Measurements from ENCODE around the gene SLC39A3.
A peak's percentile ranks its signal among the peaks of the same experiment; 100 is the strongest.

Gene SLC39A3, protein sequence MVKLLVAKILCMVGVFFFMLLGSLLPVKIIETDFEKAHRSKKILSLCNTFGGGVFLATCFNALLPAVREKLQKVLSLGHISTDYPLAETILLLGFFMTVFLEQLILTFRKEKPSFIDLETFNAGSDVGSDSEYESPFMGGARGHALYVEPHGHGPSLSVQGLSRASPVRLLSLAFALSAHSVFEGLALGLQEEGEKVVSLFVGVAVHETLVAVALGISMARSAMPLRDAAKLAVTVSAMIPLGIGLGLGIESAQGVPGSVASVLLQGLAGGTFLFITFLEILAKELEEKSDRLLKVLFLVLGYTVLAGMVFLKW

GRCh38 chr19:2739602-2740313 lies at the start of gene SLC39A3:
SLC39A3 (minus strand) TSS chr19:2740017; CDS start chr19:2737257, 2,760 bp downstream.
- H3K4me3 ChIP-seq (ENCODE audit: insufficient read length, low read depth) = peak within 1 kb of the TSS; percentile 98
- DNase-seq (ENCODE audit: low read depth, low spot score) = peak; percentile 98
- peaks cover 6% of the 10 kb centered on the region for H3K4me1 ChIP-seq (ENCODE audit: insufficient read depth, insufficient read length)
- H3K27me3 ChIP-seq (ENCODE audit: insufficient read depth, insufficient read length) = peaks cover 37% of the 10 kb centered on the region
- H3K36me3 ChIP-seq (ENCODE audit: insufficient read depth, insufficient read length, low read length) = peaks cover 25% of the 10 kb centered on the region
- TF ChIP-seq YY1 (IDR thresholded peaks at IDR 0.05; ENCODE audit: insufficient read depth, insufficient read length) (no peak), SUZ12 (IDR thresholded peaks at IDR 0.05; ENCODE audit: extremely low read depth, insufficient read depth, insufficient read length) (no peak), ZNF274 (IDR thresholded peaks at IDR 0.05; ENCODE audit: low read depth, low read length) (no peak)
- peak within 1 kb of the TSS; percentile 96 for H3K9ac ChIP-seq (ENCODE audit: insufficient read length, low read depth)
- H3K9me3 ChIP-seq (ENCODE audit: insufficient read depth, low read length) = no peaks in the 10 kb centered on the region

GRCh38 chr19:2788237-2788636 lies 48.4 kb upstream of the SLC39A3 start:
- H3K9ac ChIP-seq (ENCODE audit: insufficient read length, low read depth) = no peak overlapping the region
- peaks cover 61% of the 10 kb centered on the region for H3K36me3 ChIP-seq (ENCODE audit: insufficient read depth, insufficient read length, low read length)
- TF ChIP-seq ZNF274 (IDR thresholded peaks at IDR 0.05; ENCODE audit: low read depth, low read length) = no peak
- TF ChIP-seq YY1 (IDR thresholded peaks at IDR 0.05; ENCODE audit: insufficient read depth, insufficient read length) = no peak
- TF ChIP-seq SUZ12 (IDR thresholded peaks at IDR 0.05; ENCODE audit: extremely low read depth, insufficient read depth, insufficient read length) = no peak
- peaks cover 11% of the 10 kb centered on the region for H3K4me1 ChIP-seq (ENCODE audit: insufficient read depth, insufficient read length)
- no peaks in the 10 kb centered on the region for H3K27me3 ChIP-seq (ENCODE audit: insufficient read depth, insufficient read length)
- DNase-seq (ENCODE audit: low read depth, low spot score) = no peak
- no peak overlapping the region for H3K4me3 ChIP-seq (ENCODE audit: insufficient read length, low read depth)
- peaks cover 5% of the 10 kb centered on the region; the same call in 1 of the 2 replicates for H3K9me3 ChIP-seq (ENCODE audit: insufficient read depth, low read length)

DNA sequence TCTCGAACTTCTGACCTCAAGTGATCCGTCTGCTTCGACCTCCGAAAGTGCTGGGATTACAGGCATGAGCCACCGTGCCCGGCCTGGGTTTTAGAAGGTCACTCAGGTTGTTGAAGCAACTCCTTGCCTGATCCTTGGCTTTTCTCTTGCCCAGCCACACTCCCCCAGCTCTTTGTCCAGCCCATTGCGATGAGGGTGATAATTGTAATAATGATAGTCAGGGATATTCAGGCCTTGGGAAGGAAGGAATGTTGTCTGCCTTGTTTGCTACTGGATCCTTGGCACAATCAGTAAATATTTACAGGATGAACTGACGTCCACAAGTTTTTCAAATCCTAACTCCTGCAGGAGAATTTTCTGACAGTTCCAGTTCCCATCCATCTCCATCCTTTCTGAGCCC lies 47.3 kb upstream of the SLC39A3 start:
- Histone ChIP-seq H3K9ac (ENCODE audit: insufficient read length, low read depth) (peak overlapping the region; percentile 16), H3K4me3 (ENCODE audit: insufficient read length, low read depth) (no peak overlapping the region), H3K4me1 (ENCODE audit: insufficient read depth, insufficient read length) (peaks cover 11% of the 10 kb centered on the region), H3K27me3 (ENCODE audit: insufficient read depth, insufficient read length) (no peaks in the 10 kb centered on the region), H3K9me3 (ENCODE audit: insufficient read depth, low read length) (peaks cover 5% of the 10 kb centered on the region; the same call in 1 of the 2 replicates), H3K36me3 (ENCODE audit: insufficient read depth, insufficient read length, low read length) (peaks cover 56% of the 10 kb centered on the region)
- no peak for DNase-seq (ENCODE audit: low read depth, low spot score)
- TF ChIP-seq SUZ12 (IDR thresholded peaks at IDR 0.05; ENCODE audit: extremely low read depth, insufficient read depth, insufficient read length) (no peak), YY1 (IDR thresholded peaks at IDR 0.05; ENCODE audit: insufficient read depth, insufficient read length) (no peak), ZNF274 (IDR thresholded peaks at IDR 0.05; ENCODE audit: low read depth, low read length) (no peak)

DNA sequence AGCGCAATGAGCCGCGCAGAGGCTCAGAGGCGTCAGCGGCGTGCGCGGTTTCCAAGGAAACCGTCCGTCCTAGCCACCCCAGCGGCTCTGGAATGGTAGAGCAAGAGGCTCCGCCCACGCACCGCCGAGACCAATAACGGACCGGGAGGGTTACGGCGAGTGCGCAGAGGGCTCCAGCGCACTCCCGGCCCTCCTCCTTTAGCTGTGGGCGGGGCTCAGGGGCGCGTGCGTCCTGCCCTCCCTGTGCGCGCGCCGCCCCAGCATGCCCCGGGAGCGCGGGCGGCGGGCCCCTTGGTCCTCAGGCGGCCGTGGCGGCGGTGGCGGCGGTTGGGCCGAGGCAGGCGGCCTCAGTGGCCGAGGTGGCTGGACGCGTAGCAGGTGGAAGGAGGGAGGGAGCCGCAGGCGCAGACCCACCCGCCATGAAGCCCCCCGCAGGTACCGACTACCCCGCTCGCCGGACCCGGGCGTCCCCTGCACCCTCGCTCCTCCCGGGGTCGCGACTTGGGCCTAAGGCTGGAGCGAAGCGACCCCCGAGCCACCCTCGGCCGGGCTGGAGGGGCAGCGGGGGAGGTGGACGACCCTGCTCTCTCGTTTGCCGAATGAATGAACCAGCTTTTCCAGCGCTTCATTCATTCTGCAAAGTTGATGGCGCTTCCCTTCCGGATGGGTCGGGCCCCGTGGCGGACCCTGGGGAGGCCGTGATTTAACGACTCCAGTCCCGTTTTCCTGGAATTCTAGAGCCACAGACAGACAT lies 45.6 kb upstream of the SLC39A3 start, which contains the start of gene THOP1:
Gene THOP1 (plus strand): TSS at position 260 of the 754 bp plus-strand sequence. CDS start 160 bp downstream, at position 420.
- Histone ChIP-seq H3K36me3 (ENCODE audit: insufficient read depth, insufficient read length, low read length) (peaks cover 55% of the 10 kb centered on the region), H3K4me1 (ENCODE audit: insufficient read depth, insufficient read length) (peaks cover 11% of the 10 kb centered on the region), H3K9me3 (ENCODE audit: insufficient read depth, low read length) (peaks cover 5% of the 10 kb centered on the region; the same call in 1 of the 2 replicates), H3K9ac (ENCODE audit: insufficient read length, low read depth) (peak within 1 kb of the TSS; percentile 96), H3K4me3 (ENCODE audit: insufficient read length, low read depth) (peak within 1 kb of the TSS; percentile 92), H3K27me3 (ENCODE audit: insufficient read depth, insufficient read length) (no peaks in the 10 kb centered on the region)
- TF ChIP-seq SUZ12 (IDR thresholded peaks at IDR 0.05; ENCODE audit: extremely low read depth, insufficient read depth, insufficient read length) (no peak), YY1 (IDR thresholded peaks at IDR 0.05; ENCODE audit: insufficient read depth, insufficient read length) (no peak), ZNF274 (IDR thresholded peaks at IDR 0.05; ENCODE audit: low read depth, low read length) (no peak)
- peak; percentile 99 for DNase-seq (ENCODE audit: low read depth, low spot score)

GRCh38 chr19:2783781-2784145 lies 43.9 kb upstream of the SLC39A3 start:
- TF ChIP-seq ZNF274 (IDR thresholded peaks at IDR 0.05; ENCODE audit: low read depth, low read length) (no peak), YY1 (IDR thresholded peaks at IDR 0.05; ENCODE audit: insufficient read depth, insufficient read length) (no peak), SUZ12 (IDR thresholded peaks at IDR 0.05; ENCODE audit: extremely low read depth, insufficient read depth, insufficient read length) (no peak)
- no peak overlapping the region for H3K9ac ChIP-seq (ENCODE audit: insufficient read length, low read depth)

GRCh38 chr19:2782936-2783780 lies 43.3 kb upstream of the SLC39A3 start, which contains the start of gene SGTA:
SGTA (minus strand) TSS chr19:2783273; CDS start chr19:2769068, 14,205 bp downstream.
- DNase-seq (ENCODE audit: low read depth, low spot score) = peak; percentile 99
- TF ChIP-seq YY1 (IDR thresholded peaks at IDR 0.05; ENCODE audit: insufficient read depth, insufficient read length) = peak; percentile 62
- TF ChIP-seq ZNF274 (IDR thresholded peaks at IDR 0.05; ENCODE audit: low read depth, low read length) = no peak
- H3K27me3 ChIP-seq (ENCODE audit: insufficient read depth, insufficient read length) = no peaks in the 10 kb centered on the region
- peak within 1 kb of the TSS; percentile 99 for H3K9ac ChIP-seq (ENCODE audit: insufficient read length, low read depth)
- peaks cover 11% of the 10 kb centered on the region for H3K4me1 ChIP-seq (ENCODE audit: insufficient read depth, insufficient read length)
- H3K36me3 ChIP-seq (ENCODE audit: insufficient read depth, insufficient read length, low read length) = peaks cover 55% of the 10 kb centered on the region
- peaks cover 5% of the 10 kb centered on the region; the same call in 1 of the 2 replicates for H3K9me3 ChIP-seq (ENCODE audit: insufficient read depth, low read length)
- H3K4me3 ChIP-seq (ENCODE audit: insufficient read length, low read depth) = peak within 1 kb of the TSS; percentile 100

More at GRCh38 chr19:2783781-2784145, 43.9 kb upstream of the SLC39A3 start:
- Histone ChIP-seq H3K27me3 (ENCODE audit: insufficient read depth, insufficient read length) (no peaks in the 10 kb centered on the region), H3K4me3 (ENCODE audit: insufficient read length, low read depth) (no peak overlapping the region), H3K9me3 (ENCODE audit: insufficient read depth, low read length) (peaks cover 5% of the 10 kb centered on the region; the same call in 1 of the 2 replicates), H3K36me3 (ENCODE audit: insufficient read depth, insufficient read length, low read length) (peaks cover 56% of the 10 kb centered on the region), H3K4me1 (ENCODE audit: insufficient read depth, insufficient read length) (peaks cover 12% of the 10 kb centered on the region)
- no peak for DNase-seq (ENCODE audit: low read depth, low spot score)

Data from NT2/D1 (cell line).